Neural cell (in vitro differentiated cells): Measurements from ENCODE around the gene FAM234A. TPM values are rescaled to one million over a fixed set of nuclear protein-coding genes. Genes with fewer than 3 reads are reported as not detected.

Source experiments
- H2AFZ ChIP-seq: fragments of 200-600, 300-800 bp; sonication (generic), shearing (Covaris generic); 2 replicates; pipeline ENCODE4 v1.6.0; 2014; ENCODE audit warnings: low read depth, mild to moderate bottlenecking, antibody characterized with exemption, low read length, moderate library complexity
- H3F3A ChIP-seq: fragments of 200-600 bp; shearing (Covaris generic); 2 replicates; pipeline ENCODE4 v1.6.1; 2016; ENCODE audit warnings: mild to moderate bottlenecking, moderate library complexity, mixed read lengths, antibody characterized with exemption, low read length; ENCODE audit not compliant: insufficient read depth, poor library complexity, severe bottlenecking
- H3K27ac ChIP-seq: fragments of 200-600, 300-800 bp; sonication (generic), shearing (Covaris generic); 2 replicates; pipeline ENCODE4 v1.5.1; 2014; ENCODE audit warnings: mild to moderate bottlenecking, low read length, moderate library complexity
- H3K27me3 ChIP-seq: fragments of 300-800, 200-600 bp; sonication (generic), shearing (Covaris generic); 2 replicates; pipeline ENCODE4 v1.6.0; 2014; ENCODE audit warnings: mild to moderate bottlenecking, low read depth, low read length, moderate library complexity; ENCODE audit not compliant: insufficient read depth
- H3K36me3 ChIP-seq: fragments of 300-800, 200-600 bp; sonication (generic), shearing (Covaris generic); 2 replicates; pipeline ENCODE4 v1.5.1; 2014; ENCODE audit warnings: mild to moderate bottlenecking, antibody characterized with exemption, low read length, moderate library complexity; ENCODE audit not compliant: insufficient read depth
- H3K4me2 ChIP-seq: fragments of 300-800, 200-600 bp; sonication (generic), shearing (Covaris generic); 2 replicates; pipeline ENCODE4 v1.6.0; 2014; ENCODE audit warnings: mild to moderate bottlenecking, low read length
- H3K4me3 ChIP-seq: fragments of 300-800, 200-600 bp; sonication (generic), shearing (Covaris generic); 2 replicates; pipeline ENCODE4 v1.5.1; 2014; ENCODE audit warnings: mild to moderate bottlenecking, low read length, moderate library complexity
- H3K79me2 ChIP-seq: fragments of 200-600 bp; shearing (Covaris generic); replicated peaks from 2 replicates; pipeline ENCODE4 v1.6.0; 2014; ENCODE audit warnings: mild to moderate bottlenecking, low read length, moderate library complexity; ENCODE audit not compliant: insufficient read depth
- H3K9ac ChIP-seq: fragments of 300-800, 200-600 bp; sonication (generic), shearing (Covaris generic); 2 replicates; pipeline ENCODE4 v1.6.1; 2016; ENCODE audit warnings: mild to moderate bottlenecking, low read length, mixed read lengths
- H3K9me2 ChIP-seq: fragments of 200-600 bp; shearing (Covaris generic); 2 replicates; pipeline ENCODE4 v1.6.1; 2016; ENCODE audit warnings: mild to moderate bottlenecking, low read length, mixed read lengths; ENCODE audit not compliant: insufficient read depth
- H3K9me3 ChIP-seq: fragments of 200-600, 300-800 bp; sonication (generic), shearing (Covaris generic); 2 replicates; pipeline ENCODE4 v1.6.1; 2016; ENCODE audit warnings: mild to moderate bottlenecking, mixed run types, low read length, moderate library complexity, mixed read lengths
- H4K20me1 ChIP-seq: fragments of 200-600 bp; shearing (Covaris generic); 2 replicates; pipeline ENCODE4 v1.6.1; 2016; ENCODE audit warnings: mild to moderate bottlenecking, mixed run types; ENCODE audit not compliant: insufficient read depth
- EP300 ChIP-seq: fragments of 450-650 bp; conservative IDR thresholded peaks from 2 replicates; pipeline ENCODE4 v1.6.1; 2014; ENCODE audit warnings: antibody characterized with exemption, mild to moderate bottlenecking, moderate library complexity; ENCODE audit not compliant: poor library complexity, severe bottlenecking
- EZH2 ChIP-seq: fragments of 200-600, 300-800 bp; shearing (Covaris generic), sonication (generic); IDR thresholded peaks from 2 replicates; pipeline ENCODE4 v1.6.1; 2014; ENCODE audit warnings: antibody characterized with exemption, low read length, borderline replicate concordance, mild to moderate bottlenecking; ENCODE audit not compliant: insufficient read depth, poor library complexity, severe bottlenecking
- MXI1 ChIP-seq: fragments of 450-650 bp; conservative IDR thresholded peaks from 2 replicates; pipeline ENCODE4 v1.6.1; 2014; ENCODE audit warnings: antibody characterized with exemption, mild to moderate bottlenecking; ENCODE audit not compliant: poor library complexity, severe bottlenecking
- POLR2AphosphoS5 ChIP-seq: IDR thresholded peaks from 2 replicates; pipeline ENCODE4 v1.6.1; 2012
- RAD21 ChIP-seq: fragments of 450-650 bp; conservative IDR thresholded peaks from 2 replicates; pipeline ENCODE4 v1.6.1; 2014; ENCODE audit warnings: antibody characterized with exemption, mild to moderate bottlenecking, moderate library complexity
- REST ChIP-seq: IDR thresholded peaks from 2 replicates; pipeline ENCODE4 v1.6.1; 2012; ENCODE audit warnings: borderline replicate concordance
- SMC3 ChIP-seq: fragments of 450-650 bp; conservative IDR thresholded peaks from 2 replicates; pipeline ENCODE4 v1.6.1; 2014; ENCODE audit warnings: antibody characterized with exemption, mild to moderate bottlenecking, moderate library complexity; ENCODE audit not compliant: poor library complexity
- TAF1 ChIP-seq: IDR thresholded peaks from 2 replicates; pipeline ENCODE4 v1.6.1; 2012; ENCODE audit warnings: low read depth
- polyA plus RNA-seq: library from polyadenylated mRNA; depleted of rRNA; stranded (reverse); fragments of >200 nt; gene quantifications from 2 replicates; pipeline ENCODE4 v1.2.3, GENCODE V29; 2014
- TF ChIP-seq, protein P1 (sequence below): fragments of 450-650 bp; IDR thresholded peaks from 2 replicates; pipeline ENCODE4 v1.5.1; 2014; ENCODE audit warnings: antibody characterized with exemption, mild to moderate bottlenecking, moderate library complexity; ENCODE audit not compliant: poor library complexity, severe bottlenecking

The FAM234A gene
- polyA plus RNA-seq, 1 donor from 2014 or later = 29.9 TPM

DNA sequence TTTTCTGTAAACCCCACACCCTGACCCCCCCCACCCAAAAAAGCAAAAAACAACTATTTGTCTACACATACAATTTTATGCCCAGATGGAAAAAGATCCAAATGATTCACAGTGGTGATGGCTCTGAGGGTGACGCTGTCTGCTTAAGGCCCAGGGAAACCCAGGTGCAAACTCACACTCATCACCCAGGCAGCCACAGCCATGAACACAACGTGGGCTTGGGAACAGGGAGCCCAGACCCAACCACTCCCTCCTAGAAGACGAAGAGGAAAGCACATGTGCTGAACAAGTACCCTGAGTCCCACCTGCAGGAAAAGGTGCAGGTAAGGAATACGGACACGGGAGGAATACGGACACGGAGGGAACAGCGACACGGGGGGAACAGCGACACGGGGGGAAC, 48.9 kb upstream of the FAM234A start:
- Histone ChIP-seq H3K9ac (no peak overlapping the region), H3K27me3 (peaks cover 7% of the 10 kb centered on the region), H3K79me2 (no peaks in the 10 kb centered on the region), H3K27ac (no peak overlapping the region), H3K36me3 (peaks cover 4% of the 10 kb centered on the region), H4K20me1 (no peaks in the 10 kb centered on the region), H3K4me3 (no peak overlapping the region), H3K9me3 (no peaks in the 10 kb centered on the region), H3F3A (no peaks in the 10 kb centered on the region), H3K9me2 (no peaks in the 10 kb centered on the region), H2AFZ (no peak overlapping the region), H3K4me2 (no peak overlapping the region)
- TF ChIP-seq POLR2AphosphoS5 (no peak), TAF1 (no peak), EZH2 (no peak), SMC3 (no peak), REST (no peak), MXI1 (no peak), EP300 (no peak), RAD21 (no peak)
- TF ChIP-seq, protein P1, sequence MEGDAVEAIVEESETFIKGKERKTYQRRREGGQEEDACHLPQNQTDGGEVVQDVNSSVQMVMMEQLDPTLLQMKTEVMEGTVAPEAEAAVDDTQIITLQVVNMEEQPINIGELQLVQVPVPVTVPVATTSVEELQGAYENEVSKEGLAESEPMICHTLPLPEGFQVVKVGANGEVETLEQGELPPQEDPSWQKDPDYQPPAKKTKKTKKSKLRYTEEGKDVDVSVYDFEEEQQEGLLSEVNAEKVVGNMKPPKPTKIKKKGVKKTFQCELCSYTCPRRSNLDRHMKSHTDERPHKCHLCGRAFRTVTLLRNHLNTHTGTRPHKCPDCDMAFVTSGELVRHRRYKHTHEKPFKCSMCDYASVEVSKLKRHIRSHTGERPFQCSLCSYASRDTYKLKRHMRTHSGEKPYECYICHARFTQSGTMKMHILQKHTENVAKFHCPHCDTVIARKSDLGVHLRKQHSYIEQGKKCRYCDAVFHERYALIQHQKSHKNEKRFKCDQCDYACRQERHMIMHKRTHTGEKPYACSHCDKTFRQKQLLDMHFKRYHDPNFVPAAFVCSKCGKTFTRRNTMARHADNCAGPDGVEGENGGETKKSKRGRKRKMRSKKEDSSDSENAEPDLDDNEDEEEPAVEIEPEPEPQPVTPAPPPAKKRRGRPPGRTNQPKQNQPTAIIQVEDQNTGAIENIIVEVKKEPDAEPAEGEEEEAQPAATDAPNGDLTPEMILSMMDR = no peak

DNA sequence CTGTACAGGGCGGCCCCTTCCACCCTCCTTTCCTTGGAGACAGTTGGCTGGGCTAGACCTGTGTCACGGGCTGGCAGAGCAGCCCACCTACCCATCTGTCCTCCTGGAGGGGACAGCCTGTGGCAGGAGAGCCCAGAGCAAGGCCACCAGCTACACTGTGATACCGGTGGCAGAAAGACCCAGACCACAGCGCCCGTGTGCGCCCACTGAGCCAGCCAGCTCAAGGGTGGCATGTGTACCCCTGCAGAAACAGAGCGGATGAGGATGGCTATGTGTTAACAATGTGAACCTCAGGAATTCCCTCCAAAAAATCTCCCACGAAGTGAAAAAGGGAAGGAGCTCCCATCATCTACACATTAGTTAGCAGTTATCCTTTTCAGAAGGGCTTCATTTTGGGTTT, 47.3 kb upstream of the FAM234A start:
- no peaks in the 10 kb centered on the region for H3K9me2 ChIP-seq
- H3K36me3 ChIP-seq = peaks cover 4% of the 10 kb centered on the region
- no peak overlapping the region for H3K4me2 ChIP-seq

More for the DNA sequence above, 47.3 kb upstream of the FAM234A start:
- Histone ChIP-seq H3K4me3 (no peak overlapping the region), H4K20me1 (no peaks in the 10 kb centered on the region), H3K27me3 (no peaks in the 10 kb centered on the region), H3F3A (no peaks in the 10 kb centered on the region), H2AFZ (no peak overlapping the region), H3K9ac (no peak overlapping the region), H3K79me2 (no peaks in the 10 kb centered on the region), H3K27ac (no peak overlapping the region), H3K9me3 (no peaks in the 10 kb centered on the region)
- TF ChIP-seq EZH2 (no peak), REST (no peak), MXI1 (no peak), POLR2AphosphoS5 (no peak), SMC3 (no peak), EP300 (no peak), RAD21 (no peak), TAF1 (no peak)
- TF ChIP-seq, protein P1 = no peak
